Measurements from ENCODE around the gene SLC23A3.

DNA sequence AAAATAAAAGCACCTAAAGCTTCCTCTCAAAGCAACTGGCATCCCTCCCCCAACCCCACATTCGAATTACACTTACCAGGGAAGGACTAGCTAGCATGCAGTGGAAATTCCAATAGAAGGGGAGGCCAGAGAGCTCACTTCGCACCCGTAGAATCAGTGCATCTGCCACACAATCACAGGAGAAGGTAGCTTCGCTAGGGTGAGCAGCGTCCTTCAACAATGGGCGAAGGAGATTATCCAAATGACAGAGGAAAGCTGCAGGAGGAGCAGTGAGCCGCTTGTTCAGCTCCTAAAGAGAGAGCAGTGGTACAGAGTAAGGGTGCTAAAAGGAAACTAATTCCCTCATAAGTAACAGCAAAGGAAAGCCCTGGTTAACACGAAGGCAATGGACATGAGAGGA lies 12.4 kb downstream of the SLC23A3 start:
- TF ChIP-seq REST (IDR thresholded peaks at IDR 0.05; ENCODE audit: insufficient read depth in 1 of 2, low read depth in 2 of 2, low read length in 2 of 2) (no peak), POLR2AphosphoS5 (IDR thresholded peaks at IDR 0.05; ENCODE audit: low read depth, low read length) (no peak), TAF1 (IDR thresholded peaks at IDR 0.05; ENCODE audit: borderline replicate concordance, insufficient read depth, low read length) (no peak), SIN3A (IDR thresholded peaks at IDR 0.05; ENCODE audit: borderline replicate concordance, insufficient read depth, low read length) (no peak), FOXP2 (optimal IDR thresholded peaks at IDR 0.05; ENCODE audit: borderline replicate concordance, extremely low read depth, extremely low read length, insufficient read depth) (no peak)

Measured in PFSK-1 (cell line).